Thyroid gland (tissue), 4 donors: ENCODE results near the gene CALB2.

Source experiments
- POLR2A ChIP-seq, 2 donors: fragments of 450-650 bp; IDR thresholded peaks; one replicate each; pipeline ENCODE4 v1.6.1; 2017; ENCODE audit warnings: antibody characterized with exemption in 2 of 2, mild to moderate bottlenecking in 2 of 2, moderate library complexity in 1 of 2
- TF ChIP-seq, protein P1 (sequence below), 6 experiments: fragments of 200-600 bp in 3 of 6; fragments of 450-650 bp in 3 of 6; sonication (generic) in 3 of 6; IDR thresholded peaks; one replicate each; pipeline ENCODE4 v1.5.1; 2016 to 2019; ENCODE audit warnings: antibody characterized with exemption in 6 of 6, mild to moderate bottlenecking in 2 of 6, inconsistent platforms in 1 of 6, moderate library complexity in 1 of 6

DNA sequence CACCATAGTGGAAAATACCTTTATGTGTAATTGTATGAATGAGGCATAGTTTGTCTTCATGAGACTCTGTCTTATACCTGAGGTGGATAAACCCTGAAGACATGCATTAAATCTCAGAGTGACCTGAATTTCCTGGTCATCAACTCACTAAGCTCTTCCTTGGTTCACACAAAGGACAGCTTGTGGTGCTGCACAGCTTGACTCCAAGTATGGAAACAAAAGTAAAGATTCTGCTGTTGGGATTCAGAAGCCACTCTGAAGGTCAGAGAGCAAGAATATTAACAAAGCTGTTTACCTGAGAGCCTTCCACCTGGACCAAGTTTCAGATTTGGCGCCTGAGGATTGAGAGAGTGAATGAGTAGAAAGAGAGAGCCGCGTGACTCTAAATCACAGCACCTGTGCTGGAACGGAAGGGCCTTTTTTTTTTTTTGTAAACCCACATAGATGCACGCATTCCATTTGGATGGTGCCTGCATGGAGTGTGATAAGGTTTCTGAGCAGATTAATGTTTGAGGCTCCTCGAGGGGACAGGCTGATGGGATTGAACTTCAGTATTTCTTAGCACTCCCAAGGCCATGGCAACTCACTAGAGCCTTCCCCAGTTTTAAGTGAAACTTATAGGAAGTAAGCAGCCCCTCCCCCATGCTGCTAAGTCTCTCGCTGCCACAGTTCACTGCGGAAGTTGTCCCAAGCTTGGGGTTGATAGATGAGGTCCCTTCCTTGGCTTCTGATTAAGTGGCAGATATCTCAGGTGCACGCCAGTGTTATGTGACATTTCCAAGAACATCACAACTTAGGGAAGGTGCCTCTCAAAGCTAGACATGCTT, 28.7 kb downstream of the CALB2 start:
- TF ChIP-seq, protein P1, sequence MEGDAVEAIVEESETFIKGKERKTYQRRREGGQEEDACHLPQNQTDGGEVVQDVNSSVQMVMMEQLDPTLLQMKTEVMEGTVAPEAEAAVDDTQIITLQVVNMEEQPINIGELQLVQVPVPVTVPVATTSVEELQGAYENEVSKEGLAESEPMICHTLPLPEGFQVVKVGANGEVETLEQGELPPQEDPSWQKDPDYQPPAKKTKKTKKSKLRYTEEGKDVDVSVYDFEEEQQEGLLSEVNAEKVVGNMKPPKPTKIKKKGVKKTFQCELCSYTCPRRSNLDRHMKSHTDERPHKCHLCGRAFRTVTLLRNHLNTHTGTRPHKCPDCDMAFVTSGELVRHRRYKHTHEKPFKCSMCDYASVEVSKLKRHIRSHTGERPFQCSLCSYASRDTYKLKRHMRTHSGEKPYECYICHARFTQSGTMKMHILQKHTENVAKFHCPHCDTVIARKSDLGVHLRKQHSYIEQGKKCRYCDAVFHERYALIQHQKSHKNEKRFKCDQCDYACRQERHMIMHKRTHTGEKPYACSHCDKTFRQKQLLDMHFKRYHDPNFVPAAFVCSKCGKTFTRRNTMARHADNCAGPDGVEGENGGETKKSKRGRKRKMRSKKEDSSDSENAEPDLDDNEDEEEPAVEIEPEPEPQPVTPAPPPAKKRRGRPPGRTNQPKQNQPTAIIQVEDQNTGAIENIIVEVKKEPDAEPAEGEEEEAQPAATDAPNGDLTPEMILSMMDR (IDR thresholded peaks at IDR 0.05) = no peak
- TF ChIP-seq POLR2A (IDR thresholded peaks at IDR 0.05) = no peak
